Cardiac septum (tissue), 1 donor: ENCODE data around the gene MED9. TPM values are rescaled to one million over a fixed set of nuclear protein-coding genes. Genes with fewer than 3 reads are reported as not detected.

Source experiments
- total RNA-seq: library from RNA; stranded (reverse); fragmentation: NEBNext Ultra II Directional; extraction: Animal tissue kit (Norgen Biotek cat#: 25700); gene quantifications from one replicate; pipeline ENCODE4 v1.2.1, GENCODE V29; 2021
- donor health status: DM: no; HTN: no; CAD: no.

The MED9 gene
- total RNA-seq, 1 donor from 2014 or later = 30.5 TPM

Other genes starting within 250 kb of the MED9 start
- 36.1 TPM for gene FLCN, start 239.8 kb upstream of the MED9 start, total RNA-seq
- 64.0 TPM for gene COPS3, start 195.8 kb upstream of the MED9 start, total RNA-seq
- gene NT5M, start 173.6 kb upstream of the MED9 start, total RNA-seq = 7.5 TPM
- 4.4 TPM for gene RASD1, start 19.4 kb downstream of the MED9 start, total RNA-seq
- 16.8 TPM for gene PEMT, start 114.7 kb downstream of the MED9 start, total RNA-seq
- 28.8 TPM for gene RAI1, start 204.5 kb downstream of the MED9 start, total RNA-seq